Endothelial cell of umbilical vein (primary cell): Measurements from ENCODE around the gene PDCD2L. TPM values are rescaled to one million over a fixed set of nuclear protein-coding genes. Genes with fewer than 3 reads are reported as not detected.

Experiments
- BruUV-seq: library from RNA; stranded (reverse); fragments of 400-500 nt; replicated peaks from 2 replicates; lab custom pipeline; 2021; lab: Mats Ljungman, UMichigan
- CTCF ChIA-PET: fragments of 300-600, 350-600 bp; sonication (Branson Sonifier 250); formaldehyde crosslinking; loops from one replicate; lab custom pipeline; 2021; ENCODE audit warnings: antibody characterized with exemption, inconsistent platforms; lab: Charles Lee
- POLR2A ChIA-PET: fragments of 300-600, 350-600 bp; sonication (Branson Sonifier 250); formaldehyde crosslinking; loops from one replicate; lab custom pipeline; 2021; ENCODE audit warnings: antibody characterized with exemption, inconsistent platforms; lab: Charles Lee
- DNase-seq: peaks from one replicate; pipeline ENCODE4 v3.0.0-alpha.2; 2011; ENCODE audit warnings: low read depth, low spot score
- FAIRE-seq: peaks from 2 replicates; lab custom pipeline; 2011; peaks lifted over from hg19 to GRCh38; lab: Jason Lieb, UNC
- H2AFZ ChIP-seq: 2 replicates; pipeline ENCODE4 v1.6.0; 2012; ENCODE audit warnings: low read depth, low read length, control low read depth, inconsistent platforms
- H3K27ac ChIP-seq: 2 replicates; pipeline ENCODE4 v1.5.1; 2011; ENCODE audit warnings: low read depth, mild to moderate bottlenecking, control low read depth, low read length, moderate library complexity; ENCODE audit not compliant: insufficient read depth
- H3K27me3 ChIP-seq, 2 experiments: 2 replicates each; pipeline versions ENCODE4 v1.6.0 to v1.6.1; 2011; ENCODE audit warnings: low read length in 2 of 2, mixed read lengths in 1 of 2; ENCODE audit not compliant: control insufficient read depth in 2 of 2, insufficient read depth in 2 of 2
- H3K36me3 ChIP-seq, 2 experiments: 2 replicates in 1 of 2; 3 replicates in 1 of 2; pipeline ENCODE4 v1.5.1; 2011; ENCODE audit warnings: low read length in 2 of 2, mild to moderate bottlenecking in 1 of 2, moderate library complexity in 1 of 2; ENCODE audit not compliant: control insufficient read depth in 2 of 2, insufficient read depth in 2 of 2; ENCODE audit errors: extremely low read depth in 1 of 2
- H3K4me1 ChIP-seq: 3 replicates; pipeline ENCODE4 v1.5.1; 2011; ENCODE audit warnings: mild to moderate bottlenecking, low read length; ENCODE audit not compliant: control insufficient read depth, insufficient read depth; ENCODE audit errors: extremely low read depth
- H3K4me2 ChIP-seq: 2 replicates; pipeline ENCODE4 v1.6.1; 2011; ENCODE audit warnings: low read length, control low read depth, mixed read lengths; ENCODE audit not compliant: insufficient read depth
- H3K4me3 ChIP-seq, 3 experiments: fragments of 200-600 bp in 1 of 3; sonication (generic), shearing (Covaris generic) in 1 of 3; replicated peaks in 1 of 3; 2 replicates each; pipeline ENCODE4 v1.5.1; 2011 to 2016; ENCODE audit warnings: control low read depth in 3 of 3, low read length in 3 of 3, mild to moderate bottlenecking in 2 of 3, inconsistent platforms in 1 of 3, low read depth in 1 of 3, moderate library complexity in 1 of 3; ENCODE audit not compliant: insufficient read depth in 1 of 3
- H3K79me2 ChIP-seq: 2 replicates; pipeline ENCODE4 v1.6.0; 2012; ENCODE audit warnings: low read length, inconsistent platforms; ENCODE audit not compliant: control insufficient read depth, insufficient read depth
- H3K9ac ChIP-seq: replicated peaks from 2 replicates; pipeline ENCODE3; 2011; ENCODE audit warnings: low read length, control low read depth; ENCODE audit not compliant: insufficient read depth; ENCODE audit errors: extremely low read depth
- H3K9me1 ChIP-seq: replicated peaks from 3 replicates; pipeline ENCODE4 v1.6.0; 2011; ENCODE audit warnings: mild to moderate bottlenecking, low read length; ENCODE audit not compliant: control insufficient read depth, insufficient read depth; ENCODE audit errors: extremely low read depth
- H3K9me3 ChIP-seq: replicated peaks from 2 replicates; pipeline ENCODE4 v1.5.1; 2012; ENCODE audit warnings: low read length, inconsistent platforms; ENCODE audit not compliant: control insufficient read depth, insufficient read depth
- H4K20me1 ChIP-seq: replicated peaks from 2 replicates; pipeline ENCODE3; 2011; ENCODE audit warnings: mild to moderate bottlenecking, low read length; ENCODE audit not compliant: control insufficient read depth, insufficient read depth; ENCODE audit errors: extremely low read depth
- CTCF ChIP-seq, 2 donors: IDR thresholded peaks; 1 replicate in 1 of 2; 2 replicates in 1 of 2; pipeline ENCODE4 v1.5.1; 2011; ENCODE audit warnings: low read length in 2 of 2, mild to moderate bottlenecking in 2 of 2, moderate library complexity in 2 of 2, control low read depth in 1 of 2, inconsistent platforms in 1 of 2, low read depth in 1 of 2; ENCODE audit not compliant: insufficient read depth in 1 of 2; ENCODE audit errors: extremely low read depth in 1 of 2
- EZH2 ChIP-seq: IDR thresholded peaks from 2 replicates; pipeline ENCODE4 v1.6.1; 2012; ENCODE audit warnings: borderline replicate concordance, low read depth, mild to moderate bottlenecking, moderate library complexity, low read length, inconsistent platforms; ENCODE audit not compliant: severe bottlenecking
- FOS ChIP-seq: IDR thresholded peaks from 2 replicates; pipeline ENCODE4 v1.6.1; 2011; ENCODE audit warnings: mild to moderate bottlenecking, low read length, moderate library complexity, borderline replicate concordance; ENCODE audit not compliant: insufficient read depth
- GATA2 ChIP-seq: IDR thresholded peaks from 2 replicates; pipeline ENCODE4 v1.7.0; 2011; ENCODE audit warnings: low read depth, mild to moderate bottlenecking, moderate library complexity, mixed read lengths, low read length; ENCODE audit not compliant: insufficient read length, insufficient read depth
- JUN ChIP-seq: IDR thresholded peaks from 2 replicates; pipeline ENCODE4 v1.6.1; 2011; ENCODE audit warnings: borderline replicate concordance, low read depth; ENCODE audit not compliant: insufficient read length, insufficient read depth
- MAX ChIP-seq: IDR thresholded peaks from 2 replicates; pipeline ENCODE4 v1.6.1; 2011; ENCODE audit not compliant: insufficient read depth, insufficient read length
- MYC ChIP-seq: IDR thresholded peaks from one replicate; pipeline ENCODE4 v1.6.1; 2011; ENCODE audit warnings: mild to moderate bottlenecking, low read depth, low read length
- POLR2A ChIP-seq: IDR thresholded peaks from 2 replicates; pipeline ENCODE4 v1.6.1; 2012; ENCODE audit warnings: low read depth, mild to moderate bottlenecking, control low read depth, low read length
- POLR2AphosphoS5 ChIP-seq: IDR thresholded peaks from 2 replicates; pipeline ENCODE4 v1.6.1; 2012; ENCODE audit warnings: low read depth, mild to moderate bottlenecking, control low read depth, low read length, moderate library complexity; ENCODE audit not compliant: insufficient read depth
- dilution Hi-C: fragments of 300-500 bp; cut with MboI; formaldehyde crosslinking; loops from one replicate; pipeline ENCODE4 v1.15.0; 2019; ENCODE audit warnings: low sequenced_read_pairs; ENCODE audit not compliant: extremely low pct_ligation_motif_present
- intact Hi-C: fragments of 100-400 bp; cut with micrococcal nuclease; formaldehyde crosslinking; loops from one replicate; pipeline ENCODE4 v1.10.0; 2022
- polyA plus RNA-seq, 4 experiments: library from polyadenylated mRNA; depleted of rRNA in 3 of 4; stranded (reverse) in 3 of 4; unstranded in 1 of 4; fragments of >200 nt; gene quantifications; 2 replicates each; pipeline versions ENCODE4 v1.2.1 to v1.2.3, GENCODE V29; 2011 to 2012; ENCODE audit warnings: missing spikeins in 1 of 4
- total RNA-seq: library from RNA; stranded (reverse); gene quantifications from 2 replicates; pipeline ENCODE4 v1.2.3, GENCODE V29; 2021

PDCD2L gene
- total and polyA plus RNA-seq, 2 donors (not counting 3 experiments of a cell fraction or from before 2014, with no cell fraction given): 12.4 to 20.3 TPM

DNA sequence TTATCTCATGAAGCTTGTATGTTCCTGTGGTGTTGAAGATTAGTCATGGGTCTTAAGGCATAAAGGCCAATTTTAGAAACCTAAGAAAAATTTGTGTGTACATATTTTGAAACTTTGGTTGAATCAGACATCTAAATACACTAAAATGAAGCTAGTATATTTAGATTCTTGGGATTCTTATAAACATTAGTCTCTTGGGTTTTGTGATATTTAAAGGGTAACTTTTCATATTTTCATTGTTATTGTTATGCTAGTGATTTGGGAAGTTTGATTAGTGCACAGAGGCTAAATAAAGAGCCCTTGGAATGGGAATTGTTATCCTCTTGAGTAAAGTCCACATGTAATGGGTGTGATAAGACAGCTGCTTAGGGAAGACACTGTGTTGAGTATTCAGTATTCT, 48.5 kb downstream of the PDCD2L start:
- intact Hi-C loops (no loop called here), dilution Hi-C loops (no loop called here)
- Histone ChIP-seq H2AFZ (no peak overlapping the region), H3K79me2 (peaks cover 25% of the 10 kb centered on the region), H3K27me3 (no peaks in the 10 kb centered on the region), H3K4me2 (no peak overlapping the region), H3K9ac (no peak overlapping the region), H3K9me1 (no peaks in the 10 kb centered on the region), H4K20me1 (no peaks in the 10 kb centered on the region), H3K36me3 (peaks cover 16 to 23% of the 10 kb centered on the region in 2 experiments), H3K4me3 (no peak overlapping the region), H3K9me3 (no peaks in the 10 kb centered on the region), H3K27ac (no peak overlapping the region), H3K4me1 (no peaks in the 10 kb centered on the region)
- POLR2A ChIA-PET: no interaction called here
- FAIRE-seq: no peak
- DNase-seq: no peak
- TF ChIP-seq GATA2: no peak
- TF ChIP-seq FOS: no peak
- TF ChIP-seq MAX: no peak
- TF ChIP-seq MYC: no peak
- TF ChIP-seq POLR2AphosphoS5: no peak
- no peak for TF ChIP-seq CTCF (IDR thresholded peaks at IDR 0.05; ENCODE audit: extremely low read depth in 1 of 2, insufficient read depth in 1 of 2, low read depth in 1 of 2, low read length in 2 of 2)
- TF ChIP-seq POLR2A: no peak
- TF ChIP-seq JUN: no peak
- no peak for TF ChIP-seq EZH2
- CTCF ChIA-PET: interaction anchor here (0.7 to 2.0 kb wide), 6 partner anchors 8 to 40 kb away, joined by 3 to 5 read pairs (median 4); partner anchors contain the start of gene UBA2
- BruUV-seq: no TSS peak
